Measurements from ENCODE around the gene GNG11.

The GNG11 gene

DNA sequence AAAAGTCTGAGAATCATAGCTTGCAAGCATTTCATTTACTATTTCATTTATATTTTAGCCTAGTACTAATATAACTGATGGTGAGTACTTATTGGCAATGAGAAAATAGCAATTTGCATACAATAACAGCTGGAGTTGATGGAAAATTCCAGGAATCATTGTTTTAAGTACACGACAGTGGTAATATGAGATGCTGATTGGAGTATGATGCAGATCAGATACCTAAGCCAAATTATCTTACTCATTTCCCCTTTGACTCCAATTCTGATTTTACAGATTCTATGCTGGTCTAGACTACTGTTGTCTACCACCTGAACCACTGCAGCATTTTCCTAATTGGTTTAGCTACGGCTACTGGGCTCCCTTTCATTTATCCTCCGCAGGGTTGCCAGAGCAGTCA lies 36.7 kb downstream of the GNG11 start:
- TF ChIP-seq, protein P1, sequence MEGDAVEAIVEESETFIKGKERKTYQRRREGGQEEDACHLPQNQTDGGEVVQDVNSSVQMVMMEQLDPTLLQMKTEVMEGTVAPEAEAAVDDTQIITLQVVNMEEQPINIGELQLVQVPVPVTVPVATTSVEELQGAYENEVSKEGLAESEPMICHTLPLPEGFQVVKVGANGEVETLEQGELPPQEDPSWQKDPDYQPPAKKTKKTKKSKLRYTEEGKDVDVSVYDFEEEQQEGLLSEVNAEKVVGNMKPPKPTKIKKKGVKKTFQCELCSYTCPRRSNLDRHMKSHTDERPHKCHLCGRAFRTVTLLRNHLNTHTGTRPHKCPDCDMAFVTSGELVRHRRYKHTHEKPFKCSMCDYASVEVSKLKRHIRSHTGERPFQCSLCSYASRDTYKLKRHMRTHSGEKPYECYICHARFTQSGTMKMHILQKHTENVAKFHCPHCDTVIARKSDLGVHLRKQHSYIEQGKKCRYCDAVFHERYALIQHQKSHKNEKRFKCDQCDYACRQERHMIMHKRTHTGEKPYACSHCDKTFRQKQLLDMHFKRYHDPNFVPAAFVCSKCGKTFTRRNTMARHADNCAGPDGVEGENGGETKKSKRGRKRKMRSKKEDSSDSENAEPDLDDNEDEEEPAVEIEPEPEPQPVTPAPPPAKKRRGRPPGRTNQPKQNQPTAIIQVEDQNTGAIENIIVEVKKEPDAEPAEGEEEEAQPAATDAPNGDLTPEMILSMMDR (conservative IDR thresholded peaks at IDR 0.05) = no peak
- no peak overlapping the region for H3K27ac ChIP-seq

DNA sequence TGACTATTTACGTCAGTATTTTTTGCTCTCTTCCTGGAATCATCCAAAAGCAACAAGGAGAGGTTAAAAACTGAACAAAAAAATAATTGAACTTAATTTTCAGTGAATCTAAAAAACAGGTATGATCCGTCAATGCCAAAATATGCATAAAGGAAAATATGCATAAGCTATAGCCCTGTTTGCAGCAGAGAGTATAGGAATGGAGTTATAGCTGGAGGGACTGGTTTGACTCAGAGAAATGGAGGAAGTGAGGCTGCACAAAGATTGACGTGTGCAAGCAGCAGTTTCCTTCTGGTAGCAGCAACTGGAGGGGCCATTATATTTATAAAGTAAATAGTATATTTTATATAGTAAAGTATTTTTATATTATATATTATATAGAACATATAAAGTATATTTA lies 37.1 kb downstream of the GNG11 start:
- no peak overlapping the region for H3K27ac ChIP-seq
- TF ChIP-seq, protein P1 (conservative IDR thresholded peaks at IDR 0.05) = no peak

DNA sequence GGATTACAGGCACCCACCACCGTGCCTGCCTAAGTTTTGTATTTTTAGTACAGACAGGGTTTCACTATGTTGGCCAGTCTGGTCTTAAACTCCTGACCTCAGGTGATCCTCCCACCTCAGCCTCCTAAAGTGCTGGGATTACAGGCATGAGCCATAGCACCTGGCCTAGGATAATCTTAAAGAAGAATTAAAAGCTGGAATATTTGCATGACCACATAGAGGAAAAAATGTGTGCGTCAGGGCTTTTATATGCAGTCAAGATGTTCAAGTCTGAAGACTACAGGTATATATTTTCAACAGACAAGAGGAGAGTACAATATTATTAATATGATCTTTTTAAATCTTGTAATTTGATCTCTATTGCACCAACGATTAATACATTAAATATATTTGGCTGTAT lies 39.5 kb downstream of the GNG11 start:
- TF ChIP-seq, protein P1 (conservative IDR thresholded peaks at IDR 0.05) = no peak
- H3K27ac ChIP-seq = no peak overlapping the region

DNA sequence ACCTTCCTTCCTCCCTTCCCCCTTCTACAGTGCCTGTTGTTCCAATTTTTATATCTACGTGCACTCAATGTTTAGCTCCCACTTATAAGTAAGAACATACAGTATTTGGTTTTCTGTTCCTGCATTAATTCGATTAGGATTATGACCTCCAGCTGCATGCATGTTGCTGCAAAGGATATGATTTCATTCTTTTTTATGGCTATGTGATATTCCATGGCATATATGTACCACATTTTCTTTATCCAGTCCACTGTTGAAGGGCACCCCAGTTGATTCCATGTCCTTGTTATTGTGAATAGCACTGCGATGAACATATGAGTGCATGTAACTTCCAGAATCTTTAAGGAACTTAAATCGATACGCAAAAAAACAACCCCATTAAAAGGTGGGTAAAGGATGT lies 42.7 kb downstream of the GNG11 start:
- TF ChIP-seq, protein P1 (conservative IDR thresholded peaks at IDR 0.05) = no peak
- H3K27ac ChIP-seq = no peak overlapping the region

DNA sequence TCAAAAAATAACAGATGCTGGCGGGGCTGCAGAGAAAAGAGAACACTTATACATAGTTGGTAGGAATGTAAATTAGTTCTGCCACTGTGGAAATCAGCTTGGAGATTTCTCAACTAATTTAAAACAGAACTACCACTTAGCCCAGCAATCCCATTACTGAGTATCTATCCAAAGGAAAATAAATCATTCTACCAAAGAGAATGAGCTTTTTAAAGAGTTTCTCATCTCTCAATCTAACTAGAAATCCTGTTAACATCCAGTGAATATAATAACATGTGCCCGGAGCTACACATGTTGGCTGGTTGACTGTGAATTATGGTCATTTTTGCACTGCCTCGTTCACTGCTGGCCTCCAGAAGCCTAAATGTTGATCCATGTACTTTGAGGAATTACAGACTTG lies 43.3 kb downstream of the GNG11 start:
- TF ChIP-seq, protein P1 (conservative IDR thresholded peaks at IDR 0.05) = no peak
- H3K27ac ChIP-seq = no peak overlapping the region

DNA sequence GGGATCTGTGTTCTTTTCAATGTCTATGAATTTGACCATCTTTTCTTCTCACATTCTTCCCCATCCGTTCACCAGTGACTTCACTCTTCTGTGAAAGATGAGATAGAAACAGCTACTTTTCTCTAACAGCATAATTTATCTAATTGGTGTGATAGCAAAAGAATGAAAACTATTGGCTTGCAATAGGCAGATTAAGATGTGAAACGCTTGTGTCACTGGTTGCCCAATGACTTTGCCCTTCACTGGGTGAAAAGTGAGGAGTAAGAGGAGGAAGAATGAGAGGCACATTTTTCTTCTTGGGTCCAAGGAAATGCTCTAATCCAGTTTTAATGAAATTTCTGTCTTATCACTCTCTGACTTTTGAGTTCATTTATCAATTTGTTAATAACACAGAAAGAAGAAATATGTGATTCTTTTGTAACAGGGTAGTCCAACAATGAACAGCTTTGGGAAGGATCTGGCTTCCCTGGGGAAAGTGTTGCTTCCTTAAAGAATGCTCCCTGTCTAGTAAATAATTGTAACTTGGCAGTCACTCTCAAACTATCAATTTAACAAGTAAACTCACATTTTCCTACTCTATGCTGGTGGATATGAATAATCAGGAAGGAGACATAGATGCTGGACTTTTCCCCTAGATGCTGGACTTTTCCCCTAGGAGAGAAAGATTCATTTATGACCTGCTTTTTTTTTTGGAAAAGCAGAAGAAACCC lies 47.5 kb downstream of the GNG11 start:
- no peak overlapping the region for H3K27ac ChIP-seq
- TF ChIP-seq, protein P1 (conservative IDR thresholded peaks at IDR 0.05) = no peak

DNA sequence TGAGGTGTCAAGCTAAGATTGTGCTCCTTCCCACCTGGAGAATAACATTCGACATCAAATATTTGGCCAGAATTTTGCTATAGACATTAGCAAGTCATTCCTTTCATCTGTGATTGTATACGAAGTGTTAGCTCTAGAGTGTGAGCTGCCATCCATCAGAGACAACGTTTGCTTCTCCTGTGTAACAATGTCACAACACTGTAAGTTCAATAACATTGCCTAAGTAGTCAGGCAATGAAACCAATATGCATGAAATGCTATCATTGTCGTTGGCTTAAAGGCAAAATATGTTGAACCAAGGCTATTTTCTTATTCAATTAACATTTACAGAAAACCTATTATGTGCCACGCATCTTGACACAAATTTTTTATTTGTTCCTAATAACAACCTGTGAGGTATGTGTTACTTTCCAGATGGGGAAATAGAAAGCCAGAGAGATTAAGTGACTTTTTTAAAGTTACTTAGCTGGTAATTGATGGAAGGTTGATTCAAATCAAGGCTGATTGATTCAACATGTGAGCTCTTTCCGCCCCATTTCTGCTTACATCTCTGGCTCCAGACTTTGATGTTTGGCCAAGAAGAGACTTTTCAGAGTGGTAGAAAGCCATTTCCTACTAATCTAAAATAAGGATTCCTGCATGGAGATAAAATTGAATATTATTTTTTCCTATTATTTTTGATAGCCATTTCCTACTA lies 50.6 kb downstream of the GNG11 start:
- no peak overlapping the region for H3K27ac ChIP-seq
- TF ChIP-seq, protein P1 (conservative IDR thresholded peaks at IDR 0.05) = no peak

All from VCaP (cell line).